A549 (cell line): Measurements from ENCODE around the gene FAF1.

ENCODE experiments used
- BCL3 ChIP-seq: fragments of >200 bp; sonication (Bioruptor Twin); formaldehyde crosslinking; IDR thresholded peaks from 3 replicates; pipeline ENCODE4 v1.6.1; 2016
- CBX8 ChIP-seq: fragments of 200-600 bp; sonication (generic); IDR thresholded peaks from 2 replicates; pipeline ENCODE4 v1.6.1; 2016
- CHD2 ChIP-seq: fragments of 150-350 bp; IDR thresholded peaks from 2 replicates; pipeline ENCODE4 v1.6.1; 2014; ENCODE audit warnings: low read length; ENCODE audit not compliant: partially characterized antibody
- E2F6 ChIP-seq: IDR thresholded peaks from 2 replicates; pipeline ENCODE4 v1.6.1; 2012; ENCODE audit warnings: low read depth, borderline replicate concordance
- EP300 ChIP-seq, 2 experiments: fragments of >200 bp; sonication (Bioruptor Twin); formaldehyde crosslinking; IDR thresholded peaks; 2 replicates in 1 of 2; 3 replicates in 1 of 2; pipeline ENCODE4 v1.6.1; 2016 to 2017
- POLR2A ChIP-seq: IDR thresholded peaks from 2 replicates; pipeline ENCODE4 v1.6.1; 2012; ENCODE audit warnings: mild to moderate bottlenecking, low read length
- RAD21 ChIP-seq, 2 experiments: fragments of >200 bp in 1 of 2; sonication (Bioruptor Twin) in 1 of 2; formaldehyde crosslinking in 1 of 2; IDR thresholded peaks in 1 of 2; conservative IDR thresholded peaks in 1 of 2; 2 replicates in 1 of 2; 3 replicates in 1 of 2; pipeline ENCODE4 v1.6.1; 2012 to 2018; ENCODE audit warnings: inconsistent platforms in 1 of 2
- RARB ChIP-seq: fragments of 250-450 bp; sonication (Bioruptor Pico); IDR thresholded peaks from 2 replicates; pipeline ENCODE4 v1.8.0; 2021; ENCODE audit warnings: mild to moderate bottlenecking, moderate library complexity
- REST ChIP-seq: fragments of 200-600 bp; sonication (generic); IDR thresholded peaks from 2 replicates; pipeline ENCODE4 v1.6.1; 2016; ENCODE audit warnings: antibody characterized with exemption, mild to moderate bottlenecking, moderate library complexity
- RNF2 ChIP-seq: fragments of 200-600 bp; sonication (generic); IDR thresholded peaks from 2 replicates; pipeline ENCODE4 v1.6.1; 2016; ENCODE audit warnings: low read depth, mild to moderate bottlenecking, antibody characterized with exemption, moderate library complexity, borderline replicate concordance
- USF2 ChIP-seq: fragments of 450-650 bp; IDR thresholded peaks from 2 replicates; pipeline ENCODE4 v1.6.1; 2014; ENCODE audit warnings: antibody characterized with exemption
- TF ChIP-seq, protein P1 (sequence below): fragments of >200 bp; sonication (Bioruptor Twin); formaldehyde crosslinking; IDR thresholded peaks from 3 replicates; pipeline ENCODE4 v1.5.1; 2016

DNA sequence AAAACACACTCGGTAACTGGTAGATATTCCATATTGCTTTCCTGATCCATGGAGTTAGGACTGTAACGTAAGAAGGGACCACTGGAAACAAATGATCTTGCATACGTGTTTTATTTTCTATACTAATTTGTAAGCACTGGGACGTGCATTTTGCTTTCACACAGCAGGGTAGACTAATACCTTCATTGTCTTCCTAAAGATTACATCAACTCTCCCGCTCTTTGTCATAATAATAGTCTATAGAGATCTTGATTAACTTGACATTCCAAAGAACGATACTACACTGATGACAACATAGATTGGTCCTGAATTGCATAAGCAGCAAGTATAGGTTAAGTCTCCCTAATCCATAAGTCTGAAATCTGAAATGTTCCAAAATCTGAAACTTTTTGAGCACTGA lies 166.5 kb downstream of the FAF1 start:
- TF ChIP-seq, protein P1, sequence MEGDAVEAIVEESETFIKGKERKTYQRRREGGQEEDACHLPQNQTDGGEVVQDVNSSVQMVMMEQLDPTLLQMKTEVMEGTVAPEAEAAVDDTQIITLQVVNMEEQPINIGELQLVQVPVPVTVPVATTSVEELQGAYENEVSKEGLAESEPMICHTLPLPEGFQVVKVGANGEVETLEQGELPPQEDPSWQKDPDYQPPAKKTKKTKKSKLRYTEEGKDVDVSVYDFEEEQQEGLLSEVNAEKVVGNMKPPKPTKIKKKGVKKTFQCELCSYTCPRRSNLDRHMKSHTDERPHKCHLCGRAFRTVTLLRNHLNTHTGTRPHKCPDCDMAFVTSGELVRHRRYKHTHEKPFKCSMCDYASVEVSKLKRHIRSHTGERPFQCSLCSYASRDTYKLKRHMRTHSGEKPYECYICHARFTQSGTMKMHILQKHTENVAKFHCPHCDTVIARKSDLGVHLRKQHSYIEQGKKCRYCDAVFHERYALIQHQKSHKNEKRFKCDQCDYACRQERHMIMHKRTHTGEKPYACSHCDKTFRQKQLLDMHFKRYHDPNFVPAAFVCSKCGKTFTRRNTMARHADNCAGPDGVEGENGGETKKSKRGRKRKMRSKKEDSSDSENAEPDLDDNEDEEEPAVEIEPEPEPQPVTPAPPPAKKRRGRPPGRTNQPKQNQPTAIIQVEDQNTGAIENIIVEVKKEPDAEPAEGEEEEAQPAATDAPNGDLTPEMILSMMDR = no peak
- TF ChIP-seq RARB (CRISPR knock-in tag) (no peak), CHD2 (no peak), CBX8 (no peak), BCL3 (no peak), EP300 (IDR thresholded peaks at IDR 0.05) (no peak), E2F6 (no peak), RNF2 (no peak), REST (no peak), USF2 (no peak), POLR2A (no peak), RAD21 (conservative IDR thresholded peaks at IDR 0.05 in 1 of 2, IDR thresholded peaks at IDR 0.05 in 1 of 2) (no peak)
